Measurements from ENCODE around the gene MLH3. TPM values are rescaled to one million over a fixed set of nuclear protein-coding genes. Genes with fewer than 3 reads are reported as not detected.

The MLH3 gene
- polyA plus RNA-seq, 3 donors = 3.4 to 6.3 (median 5.1) TPM

DNA sequence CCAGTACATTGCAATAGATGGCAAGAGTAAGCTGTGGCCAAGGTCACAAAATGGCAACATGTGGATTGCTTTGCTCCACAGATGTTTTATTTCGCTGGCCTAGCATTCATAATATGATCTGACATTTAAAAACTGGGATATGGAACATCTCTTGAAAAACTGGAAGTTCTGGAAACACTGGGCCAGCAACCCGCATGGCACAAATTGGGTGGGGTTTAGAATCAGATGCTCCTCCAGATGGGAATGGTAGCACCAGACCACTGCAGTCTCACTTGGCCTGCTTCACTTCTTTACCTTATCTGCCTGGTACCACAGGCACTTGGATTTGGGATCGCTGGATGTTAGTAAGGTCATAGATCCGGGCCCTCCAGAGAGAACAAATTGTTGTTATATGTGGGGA lies 28.3 kb upstream of the MLH3 start:
- Histone ChIP-seq H3K36me3 (replicated peaks in 1 of 2; ENCODE audit: control insufficient read depth in 1 of 2, insufficient read depth in 2 of 2, low read length in 2 of 2) (peaks cover 34 to 45% of the 10 kb centered on the region in 2 donors), H3K79me2 (ENCODE audit: insufficient read depth, low read length) (no peaks in the 10 kb centered on the region), H3K9ac (ENCODE audit: insufficient read depth, low read length, poor library complexity, severe bottlenecking) (no peak overlapping the region), H3K9me3 (replicated peaks in 1 of 2; ENCODE audit: control insufficient read depth in 1 of 2, insufficient read depth in 1 of 2, low read length in 2 of 2) (no peaks in the 10 kb centered on the region), H3K27ac (ENCODE audit: low read depth in 1 of 2, low read length in 2 of 2) (no peak overlapping the region), H2AFZ (ENCODE audit: insufficient read depth, low read depth, low read length, poor library complexity, severe bottlenecking) (no peak overlapping the region), H3K27me3 (ENCODE audit: control insufficient read depth in 2 of 2, insufficient read depth in 2 of 2, low read length in 2 of 2) (no peaks in the 10 kb centered on the region), H3K4me3 (replicated peaks in 1 of 3; ENCODE audit: low read depth in 2 of 3, low read length in 3 of 3) (no peak overlapping the region), H3K4me2 (replicated peaks; ENCODE audit: extremely low read depth, low read length, poor library complexity, severe bottlenecking) (no peak overlapping the region), H3K4me1 (ENCODE audit: control insufficient read depth in 1 of 2, insufficient read depth in 2 of 2, low read length in 2 of 2) (no peaks in the 10 kb centered on the region), H4K20me1 (ENCODE audit: insufficient read depth, low read length) (no peaks in the 10 kb centered on the region)
- H3K36me3 Mint-ChIP-seq = peaks cover 34 to 52% of the 10 kb centered on the region in 2 donors
- H3K9me3 Mint-ChIP-seq = peaks cover 0 to 2% (median 0%) of the 10 kb centered on the region in 7 donors
- H3K27ac Mint-ChIP-seq = peak overlapping the region in 1 of 7 donors; percentile 4
- H3K4me3 Mint-ChIP-seq = no peak overlapping the region
- intact Hi-C loops (cut with micrococcal nuclease) = no loop called here
- 42% methylated on average over 2 of the region's 4 CpGs for WGBS (ENCODE audit: insufficient coverage)
- no peak for DNase-seq
- no peaks in the 10 kb centered on the region for H3K4me1 Mint-ChIP-seq
- H3K27me3 Mint-ChIP-seq (ENCODE audit: low read depth in 3 of 3) = no peaks in the 10 kb centered on the region
- TF ChIP-seq, protein P1, sequence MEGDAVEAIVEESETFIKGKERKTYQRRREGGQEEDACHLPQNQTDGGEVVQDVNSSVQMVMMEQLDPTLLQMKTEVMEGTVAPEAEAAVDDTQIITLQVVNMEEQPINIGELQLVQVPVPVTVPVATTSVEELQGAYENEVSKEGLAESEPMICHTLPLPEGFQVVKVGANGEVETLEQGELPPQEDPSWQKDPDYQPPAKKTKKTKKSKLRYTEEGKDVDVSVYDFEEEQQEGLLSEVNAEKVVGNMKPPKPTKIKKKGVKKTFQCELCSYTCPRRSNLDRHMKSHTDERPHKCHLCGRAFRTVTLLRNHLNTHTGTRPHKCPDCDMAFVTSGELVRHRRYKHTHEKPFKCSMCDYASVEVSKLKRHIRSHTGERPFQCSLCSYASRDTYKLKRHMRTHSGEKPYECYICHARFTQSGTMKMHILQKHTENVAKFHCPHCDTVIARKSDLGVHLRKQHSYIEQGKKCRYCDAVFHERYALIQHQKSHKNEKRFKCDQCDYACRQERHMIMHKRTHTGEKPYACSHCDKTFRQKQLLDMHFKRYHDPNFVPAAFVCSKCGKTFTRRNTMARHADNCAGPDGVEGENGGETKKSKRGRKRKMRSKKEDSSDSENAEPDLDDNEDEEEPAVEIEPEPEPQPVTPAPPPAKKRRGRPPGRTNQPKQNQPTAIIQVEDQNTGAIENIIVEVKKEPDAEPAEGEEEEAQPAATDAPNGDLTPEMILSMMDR (IDR thresholded peaks at IDR 0.05) = no peak

DNA sequence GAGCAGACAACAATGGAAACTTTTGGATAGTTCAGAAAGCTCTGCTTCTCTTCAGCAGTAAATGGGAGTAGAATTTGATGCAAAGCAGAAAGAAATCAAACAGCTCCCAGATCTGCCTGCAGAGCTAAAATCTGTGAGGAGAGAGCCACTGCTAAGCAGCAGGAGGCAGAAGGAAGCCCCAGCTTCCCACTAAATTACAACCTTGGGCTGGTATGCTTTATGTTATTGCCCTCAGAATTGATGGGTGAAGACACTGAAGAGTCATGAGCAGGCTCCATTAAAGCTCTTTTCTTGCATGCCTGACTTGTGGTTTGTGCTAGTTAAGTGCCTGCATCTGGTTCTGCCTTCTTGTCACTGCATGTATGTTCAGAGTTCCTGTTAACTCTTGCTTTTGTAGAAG lies 26.5 kb upstream of the MLH3 start:
- TF ChIP-seq, protein P1 (IDR thresholded peaks at IDR 0.05) = no peak
- H3K9ac ChIP-seq (ENCODE audit: insufficient read depth, low read length, poor library complexity, severe bottlenecking) = no peak overlapping the region
- no peaks in the 10 kb centered on the region for H3K27me3 ChIP-seq (ENCODE audit: control insufficient read depth in 2 of 2, insufficient read depth in 2 of 2, low read length in 2 of 2)
- intact Hi-C loops (cut with micrococcal nuclease) = no loop called here
- no peak overlapping the region for H3K4me3 ChIP-seq (replicated peaks in 1 of 3; ENCODE audit: low read depth in 2 of 3, low read length in 3 of 3)
- H3K27me3 Mint-ChIP-seq (ENCODE audit: low read depth in 3 of 3) = no peaks in the 10 kb centered on the region
- H3K36me3 ChIP-seq (replicated peaks in 1 of 2; ENCODE audit: control insufficient read depth in 1 of 2, insufficient read depth in 2 of 2, low read length in 2 of 2) = peaks cover 16 to 28% of the 10 kb centered on the region in 2 donors
- H3K36me3 Mint-ChIP-seq = peaks cover 17 to 34% of the 10 kb centered on the region in 2 donors
- H3K4me3 Mint-ChIP-seq = no peak overlapping the region
- no peaks in the 10 kb centered on the region for H4K20me1 ChIP-seq (ENCODE audit: insufficient read depth, low read length)
- no peaks in the 10 kb centered on the region for H3K9me3 ChIP-seq (replicated peaks in 1 of 2; ENCODE audit: control insufficient read depth in 1 of 2, insufficient read depth in 1 of 2, low read length in 2 of 2)
- no peak overlapping the region for H3K27ac ChIP-seq (ENCODE audit: low read depth in 1 of 2, low read length in 2 of 2)
- H3K9me3 Mint-ChIP-seq = peaks cover 0 to 2% (median 0%) of the 10 kb centered on the region in 7 donors
- no peak overlapping the region for H3K27ac Mint-ChIP-seq
- H3K4me1 ChIP-seq (ENCODE audit: control insufficient read depth in 1 of 2, insufficient read depth in 2 of 2, low read length in 2 of 2) = no peaks in the 10 kb centered on the region
- no peak for DNase-seq
- H3K4me1 Mint-ChIP-seq = no peaks in the 10 kb centered on the region
- H3K4me2 ChIP-seq (replicated peaks; ENCODE audit: extremely low read depth, low read length, poor library complexity, severe bottlenecking) = no peak overlapping the region
- no peak overlapping the region for H2AFZ ChIP-seq (ENCODE audit: insufficient read depth, low read depth, low read length, poor library complexity, severe bottlenecking)
- H3K79me2 ChIP-seq (ENCODE audit: insufficient read depth, low read length) = no peaks in the 10 kb centered on the region

Measured in CD14-positive monocyte (primary cell).